HG02840 (cell line): ENCODE data around the gene TRAM2.

Experiments used
- ATAC-seq: cut with Tn5 transposase; IDR thresholded peaks from one replicate; pipeline ENCODE4 v1.9.1; 2021; ENCODE audit warnings: mild to moderate bottlenecking, moderate library complexity, moderate number of reproducible peaks; ENCODE audit not compliant: unreplicated experiment, low FRiP score

TRAM2 gene

GRCh38 chr6:52571099-52571755 is 5.6 kb downstream of the TRAM2 start:
- no peak for ATAC-seq

DNA sequence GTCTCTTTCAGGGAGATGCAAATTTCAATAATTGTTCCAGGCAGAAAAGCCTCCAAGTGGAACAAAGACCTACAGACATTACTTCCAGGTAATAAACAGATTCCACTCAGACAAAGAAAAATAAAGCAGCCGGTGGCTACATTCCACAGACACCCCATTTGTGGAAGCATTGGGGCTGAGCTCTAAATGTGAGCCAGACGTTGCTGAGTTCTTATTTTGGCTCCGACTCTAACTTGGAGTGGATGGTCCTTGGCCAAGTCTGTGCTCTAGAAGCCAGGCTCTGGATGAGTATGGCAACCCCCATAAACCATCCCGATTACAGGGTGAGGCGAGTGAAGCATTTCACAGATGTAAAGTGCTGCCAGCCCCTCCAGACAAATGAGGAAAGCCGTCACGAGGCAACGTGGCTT is 6.6 kb downstream of the TRAM2 start:
- no peak for ATAC-seq

DNA sequence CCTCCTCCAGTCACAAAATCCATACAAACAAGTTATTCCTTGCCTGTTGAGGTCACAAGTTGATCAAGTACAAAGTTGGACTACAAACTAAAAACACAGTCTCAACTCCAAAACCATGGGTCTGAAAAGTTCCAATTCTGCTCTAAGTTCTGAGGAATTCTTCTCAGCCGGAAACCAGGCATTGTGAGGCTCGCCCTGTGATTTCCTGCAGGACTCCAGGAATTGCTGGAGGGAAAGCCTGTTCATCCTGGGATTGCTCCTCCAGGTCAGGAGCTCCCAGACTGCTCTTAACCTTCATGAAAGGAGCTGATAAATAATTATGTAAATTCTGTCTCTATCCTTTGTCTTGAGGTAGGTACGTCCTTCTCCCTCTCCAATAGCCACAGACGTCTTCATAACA is 8.5 kb downstream of the TRAM2 start:
- no peak for ATAC-seq

DNA sequence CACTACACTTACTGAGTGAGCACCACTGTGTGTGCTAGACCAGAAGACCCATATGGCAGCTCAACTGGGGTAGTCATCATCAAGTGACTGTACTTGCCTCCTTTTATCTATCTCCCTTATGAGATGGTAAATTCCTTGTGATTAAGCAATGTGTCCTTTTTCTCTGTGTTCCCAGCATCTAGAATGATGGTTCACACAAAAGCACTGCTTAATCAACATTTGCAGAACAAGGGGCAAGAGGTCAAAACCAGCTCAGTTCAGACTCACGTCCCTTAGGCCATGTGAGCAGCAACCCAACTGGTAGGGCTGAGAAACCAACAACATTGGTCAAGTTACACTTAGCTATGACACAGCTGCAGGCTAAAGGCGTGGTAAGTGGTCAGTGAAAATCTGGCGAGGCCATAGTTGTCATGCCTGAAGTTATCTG is 10.0 kb downstream of the TRAM2 start:
- ATAC-seq = no peak

DNA sequence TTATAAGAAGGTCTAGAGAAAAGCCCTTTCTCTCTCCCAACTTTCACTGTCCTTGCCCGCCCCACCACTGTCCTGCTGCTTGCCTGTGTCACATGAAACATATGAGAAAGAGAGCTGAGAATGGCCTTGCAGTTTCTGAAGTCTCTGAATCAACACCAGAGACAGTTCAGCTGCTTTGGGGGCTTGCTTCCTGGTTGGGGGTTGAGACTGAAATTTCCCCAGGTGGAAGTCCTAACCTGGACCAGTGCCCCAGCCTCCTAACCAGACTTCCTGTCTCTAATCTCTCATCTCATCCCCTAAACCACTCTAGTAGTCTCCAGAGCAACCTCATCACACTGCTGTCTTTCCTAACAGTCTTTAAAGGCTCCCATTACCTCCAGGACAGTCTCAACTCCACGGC is 10.7 kb downstream of the TRAM2 start:
- ATAC-seq = no peak

GRCh38 chr6:52564856-52565255 is 12.0 kb downstream of the TRAM2 start:
- no peak for ATAC-seq

DNA sequence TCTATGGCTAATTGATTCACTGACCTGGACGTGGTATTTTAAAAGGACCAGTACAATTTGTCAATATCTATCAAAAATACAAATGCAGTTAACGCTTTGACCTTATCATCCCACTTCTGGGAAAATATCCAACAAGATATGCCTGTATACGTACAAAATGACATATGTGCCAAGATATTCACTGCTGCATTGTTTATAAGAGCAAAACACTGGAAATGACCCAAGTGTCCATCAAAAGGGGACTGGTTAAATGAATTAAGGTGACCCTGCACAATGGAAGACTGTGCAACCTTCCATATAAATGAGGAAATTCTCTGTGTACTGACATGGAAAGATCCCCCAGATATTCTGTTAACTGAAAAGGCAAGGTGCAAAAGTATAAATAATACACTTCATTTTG is 13.9 kb downstream of the TRAM2 start:
- no peak for ATAC-seq

- no peak for ATAC-seq
These were observed 16.4 kb downstream of the TRAM2 start for GRCh38 chr6:52560462-52560861.

GRCh38 chr6:52558266-52559000 is 18.4 kb downstream of the TRAM2 start:
- no peak for ATAC-seq

DNA sequence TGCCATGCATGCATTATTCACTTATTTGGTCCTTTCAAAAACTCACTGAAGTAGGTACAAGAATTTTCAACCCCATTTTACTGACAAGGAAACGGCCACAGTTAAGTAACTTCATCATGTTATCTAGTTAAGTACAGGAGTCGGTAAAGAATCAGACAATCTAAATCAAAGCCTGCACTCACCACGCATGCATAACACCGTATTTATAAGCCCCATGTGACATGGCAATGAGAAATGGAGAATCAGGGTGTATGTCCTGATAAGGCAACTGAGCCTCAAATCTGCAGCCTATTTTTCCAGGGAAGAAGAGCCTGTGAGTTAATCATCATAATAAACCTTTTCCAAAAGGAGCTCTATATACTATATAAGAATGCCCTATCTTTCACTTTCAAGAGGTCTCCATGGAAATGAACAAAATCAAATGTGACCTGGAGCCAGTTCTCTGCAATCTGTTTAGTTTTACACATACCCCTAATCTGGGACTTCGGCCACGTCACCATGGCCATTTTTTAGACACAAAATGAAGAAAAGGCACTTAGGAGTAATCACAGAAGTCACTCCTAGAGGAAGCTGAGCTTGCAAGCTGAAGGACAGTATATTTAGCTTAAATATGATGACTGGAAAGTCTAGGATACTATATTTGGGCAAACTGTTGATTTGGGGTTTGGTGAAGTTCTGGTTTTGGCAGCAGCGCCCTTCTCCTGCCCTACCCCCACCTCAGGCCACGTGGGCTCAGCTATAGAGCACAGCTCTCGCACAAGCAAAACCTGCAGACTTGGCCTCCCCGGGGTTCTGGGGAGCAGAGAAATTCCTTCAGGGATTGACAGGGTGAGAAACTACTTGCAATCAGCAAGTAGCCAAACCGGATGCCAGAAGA is 19.2 kb downstream of the TRAM2 start:
- no peak for ATAC-seq

- ATAC-seq = no peak
These were observed 21.2 kb downstream of the TRAM2 start for GRCh38 chr6:52555518-52556233.

- ATAC-seq = no peak
These were observed 22.1 kb downstream of the TRAM2 start for GRCh38 chr6:52554684-52555280.

- no peak for ATAC-seq
These were observed 23.1 kb downstream of the TRAM2 start for GRCh38 chr6:52553719-52554118.

- no peak for ATAC-seq
These were observed 23.7 kb downstream of the TRAM2 start for GRCh38 chr6:52553158-52553557.

DNA sequence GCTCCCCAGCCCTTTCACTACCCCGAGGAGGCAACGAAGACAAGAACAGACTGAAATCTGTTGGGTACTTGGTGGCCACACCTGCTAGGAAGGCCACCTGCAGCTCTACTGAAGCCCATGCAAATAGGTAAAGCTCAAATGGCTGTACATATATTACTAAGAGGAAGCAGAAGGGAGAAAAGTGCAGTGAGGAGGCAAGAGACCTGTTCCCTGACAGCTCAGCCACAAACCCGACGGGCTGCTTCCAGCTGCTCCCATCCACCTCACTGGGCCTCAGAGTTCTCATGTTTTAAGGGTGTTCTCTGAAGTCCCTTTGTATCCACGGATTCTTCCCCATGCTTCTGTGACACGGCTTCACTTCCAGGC is 24.6 kb downstream of the TRAM2 start:
- ATAC-seq = peak; percentile 99

DNA sequence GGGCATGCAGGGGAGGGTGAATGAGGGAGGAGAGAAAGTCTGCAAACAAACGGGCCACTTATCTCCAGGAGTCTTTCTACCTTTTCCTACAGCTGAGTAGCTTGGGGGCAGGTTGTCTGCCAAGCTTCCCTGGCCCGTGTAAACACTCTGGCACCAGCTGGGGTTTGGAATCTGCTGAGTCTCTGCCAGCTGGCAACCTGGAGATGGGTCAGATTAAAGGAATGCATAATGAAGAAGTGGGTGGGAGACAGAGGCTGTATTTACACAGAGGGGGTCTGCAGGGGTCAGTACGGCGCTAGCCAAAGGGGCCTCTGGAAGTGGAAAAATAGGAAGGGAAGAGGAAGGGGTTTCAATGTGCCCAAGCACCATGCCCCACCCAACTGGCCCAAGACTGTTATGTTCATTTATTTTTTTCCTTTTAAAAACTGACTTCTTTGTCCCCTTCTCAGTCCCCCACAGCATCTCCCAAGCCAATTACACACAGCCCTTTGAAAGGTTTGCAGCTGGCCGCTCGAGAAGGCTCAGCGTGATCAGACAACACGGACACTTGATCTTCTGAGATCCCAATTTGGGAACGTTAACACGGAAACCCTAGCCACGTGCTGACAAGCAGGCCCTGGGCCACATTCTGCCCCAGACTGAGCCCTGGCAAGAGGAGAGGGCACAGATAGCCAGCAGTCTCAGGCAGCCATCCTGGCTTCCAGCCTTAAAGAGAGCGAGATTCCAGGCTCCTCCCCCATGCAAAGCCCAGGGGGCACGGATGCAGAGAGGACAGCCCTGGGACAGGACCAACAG is 25.2 kb downstream of the TRAM2 start:
- ATAC-seq = no peak

- no peak for ATAC-seq
These were observed 26.0 kb downstream of the TRAM2 start for GRCh38 chr6:52550870-52551269.

DNA sequence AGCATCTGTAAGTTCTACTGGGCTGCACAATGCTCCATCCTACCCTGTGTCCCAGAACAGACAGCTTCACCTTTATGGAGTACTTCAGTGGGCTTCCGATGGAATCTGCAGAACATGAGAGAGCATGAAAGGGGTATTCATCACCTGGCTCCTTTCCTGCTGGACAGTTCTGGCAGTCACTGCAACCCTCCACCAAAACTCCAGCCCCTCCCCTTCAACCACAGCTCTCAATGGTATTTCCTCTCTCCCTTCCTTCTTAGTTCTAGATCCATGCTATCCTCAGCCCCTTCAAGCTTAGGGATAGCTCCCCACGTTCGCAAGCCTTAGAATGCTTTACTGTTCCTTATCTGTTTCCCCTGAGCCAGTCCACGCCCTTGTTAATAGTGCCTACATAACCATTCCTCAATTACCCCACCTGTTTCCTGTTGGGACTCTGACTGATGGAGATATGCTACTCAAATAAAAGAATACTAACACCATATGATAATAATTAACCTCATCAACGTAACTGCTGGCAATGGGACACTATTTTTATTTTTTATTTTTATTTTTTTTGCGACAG is 26.8 kb downstream of the TRAM2 start:
- no peak for ATAC-seq

- no peak for ATAC-seq
These were observed 27.4 kb downstream of the TRAM2 start for GRCh38 chr6:52549428-52549827.
